ENCODE data around the gene TMEM139. TPM values are rescaled to one million over a fixed set of nuclear protein-coding genes. Genes with fewer than 3 reads are reported as not detected.
A peak's percentile ranks its signal among the peaks of the same experiment; 100 is the strongest.

Gene TMEM139
- total RNA-seq, 1 experiment from 2014 or later: 0.07 TPM

GRCh38 chr7:143323653-143324052 lies 38.9 kb downstream of the TMEM139 start:
- DNase-seq (ENCODE audit: low read depth): no peak

- DNase-seq (ENCODE audit: low read depth): no peak
Observed at GRCh38 chr7:143325240-143325639, 40.5 kb downstream of the TMEM139 start.

- DNase-seq (ENCODE audit: low read depth): no peak
Observed at GRCh38 chr7:143327903-143328302, 43.1 kb downstream of the TMEM139 start.

GRCh38 chr7:143329471-143330170 lies 44.9 kb downstream of the TMEM139 start:
- no peak for DNase-seq (ENCODE audit: low read depth)

- peak; percentile 88 for DNase-seq (ENCODE audit: low read depth)
Observed at GRCh38 chr7:143331179-143331801, 46.5 kb downstream of the TMEM139 start.

GRCh38 chr7:143334244-143334643 lies 49.5 kb downstream of the TMEM139 start:
- DNase-seq (ENCODE audit: low read depth): no peak

GRCh38 chr7:143337216-143337615 lies 52.5 kb downstream of the TMEM139 start:
- no peak for DNase-seq (ENCODE audit: low read depth)

Other genes with a start within 250 kb of the TMEM139 start
- gene OR6V1, start 232.6 kb upstream of the TMEM139 start, total RNA-seq (2014; rRNA removed; shearing (Covaris generic)): not detected in 2 replicates
- gene PIP, start 152.9 kb upstream of the TMEM139 start, total RNA-seq (2014; rRNA removed; shearing (Covaris generic)): not detected in 2 replicates
- not detected in 2 replicates for gene TAS2R39, start 101.5 kb upstream of the TMEM139 start, total RNA-seq (2014; rRNA removed; shearing (Covaris generic))
- gene TAS2R40, start 62.9 kb upstream of the TMEM139 start, total RNA-seq (2014; rRNA removed; shearing (Covaris generic)): not detected in 2 replicates
- gene GSTK1, start 21.5 kb upstream of the TMEM139 start, total RNA-seq (2014; rRNA removed; shearing (Covaris generic)): 127 and 133 TPM in 2 replicates
- gene CASP2, start 3.4 kb downstream of the TMEM139 start, total RNA-seq (2014; rRNA removed; shearing (Covaris generic)): 22.5 and 31.2 TPM in 2 replicates
- gene CLCN1, start 31.2 kb downstream of the TMEM139 start, total RNA-seq (2014; rRNA removed; shearing (Covaris generic)): not detected in 2 replicates
- 0.79 and 1.5 TPM in 2 replicates for gene FAM131B, start 77.8 kb downstream of the TMEM139 start, total RNA-seq (2014; rRNA removed; shearing (Covaris generic))
- gene ZYX, start 96.4 kb downstream of the TMEM139 start, total RNA-seq (2014; rRNA removed; shearing (Covaris generic)): 75.9 and 108 TPM in 2 replicates
- 0.20 and 0.30 TPM in 2 replicates for gene EPHA1, start 123.9 kb downstream of the TMEM139 start, total RNA-seq (2014; rRNA removed; shearing (Covaris generic))
- gene TAS2R60, start 158.5 kb downstream of the TMEM139 start, total RNA-seq (2014; rRNA removed; shearing (Covaris generic)): not detected in 2 replicates
- gene TAS2R41, start 192.9 kb downstream of the TMEM139 start, total RNA-seq (2014; rRNA removed; shearing (Covaris generic)): not detected in 2 replicates

All from M059J (cell line).